ENCODE data around the gene AP3D1.

AP3D1 gene

DNA sequence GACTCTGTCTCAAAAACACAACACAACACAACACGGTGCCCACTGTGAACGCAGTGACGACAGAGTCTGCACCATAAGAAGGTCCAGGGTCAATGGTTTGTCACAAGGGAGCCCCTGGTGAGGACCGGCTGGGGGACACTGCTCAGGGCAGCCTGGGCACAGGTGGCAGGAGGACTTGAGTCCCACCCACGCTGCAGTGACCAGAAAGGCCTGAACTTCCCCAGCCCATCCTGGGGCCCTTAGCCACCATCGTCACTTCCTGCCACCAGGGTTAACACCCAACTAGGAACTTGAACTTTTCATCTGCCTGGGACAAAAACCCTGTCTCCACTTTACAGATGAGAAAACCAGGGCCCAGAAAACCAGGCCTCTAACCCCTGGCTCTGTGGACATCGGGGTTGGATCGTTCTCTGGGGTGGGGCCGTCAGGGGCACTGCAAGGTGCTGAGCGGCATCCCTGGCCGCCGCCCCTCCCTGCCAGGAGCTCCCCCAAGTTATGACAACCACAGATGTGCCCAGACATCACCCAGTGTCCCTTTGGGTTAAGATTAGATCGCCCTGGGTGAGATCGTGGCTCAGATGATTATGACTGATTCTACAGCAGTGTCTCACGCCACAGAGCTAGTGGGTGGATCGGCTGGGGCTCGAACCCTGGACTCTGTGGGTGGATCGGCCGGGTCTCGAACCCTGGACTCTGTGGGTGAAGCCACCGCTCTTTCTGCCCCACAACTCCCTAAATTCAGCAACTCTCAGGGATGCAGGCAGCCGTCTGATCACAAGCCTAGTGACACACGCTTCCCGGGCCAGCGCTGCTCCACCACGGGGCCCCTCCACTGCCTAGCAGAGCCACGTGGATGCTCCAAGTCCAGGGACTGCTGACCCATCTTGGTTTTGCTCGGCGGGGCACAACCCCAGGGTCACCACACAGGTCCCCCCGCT is 69.2 kb downstream of the AP3D1 start:
- DNase-seq = peak; percentile 58

DNA sequence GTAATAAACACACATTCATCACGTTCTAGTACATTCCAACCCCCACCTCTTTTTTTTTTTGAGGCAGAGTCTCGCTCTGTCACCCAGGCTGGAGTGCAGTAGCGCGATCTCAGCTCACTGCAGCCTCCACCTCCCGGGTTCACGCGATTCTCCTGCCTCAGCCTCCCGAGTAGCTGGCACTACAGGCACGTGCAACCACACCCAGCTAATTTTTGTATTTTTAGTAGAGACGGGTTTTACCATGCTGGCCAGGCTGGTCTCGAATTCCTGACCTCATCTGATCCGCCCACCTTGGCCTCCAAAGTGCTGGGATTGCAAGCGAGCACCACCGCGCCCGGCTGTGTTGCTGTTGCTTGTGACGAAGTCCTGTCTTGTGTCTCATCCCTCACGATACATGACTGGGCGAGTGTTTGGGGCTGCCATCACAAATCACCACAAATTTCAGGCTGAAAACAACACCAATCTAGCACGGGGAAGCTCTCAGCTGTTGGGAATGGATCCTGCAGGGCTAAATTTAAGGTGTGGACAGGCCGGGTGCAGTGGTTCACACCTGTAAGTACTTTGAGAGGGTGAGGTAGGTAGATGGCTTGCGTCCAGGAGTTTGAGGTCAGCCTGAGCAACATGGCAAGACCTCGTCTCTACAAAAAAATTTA is 70.9 kb downstream of the AP3D1 start:
- no peak for DNase-seq

DNA sequence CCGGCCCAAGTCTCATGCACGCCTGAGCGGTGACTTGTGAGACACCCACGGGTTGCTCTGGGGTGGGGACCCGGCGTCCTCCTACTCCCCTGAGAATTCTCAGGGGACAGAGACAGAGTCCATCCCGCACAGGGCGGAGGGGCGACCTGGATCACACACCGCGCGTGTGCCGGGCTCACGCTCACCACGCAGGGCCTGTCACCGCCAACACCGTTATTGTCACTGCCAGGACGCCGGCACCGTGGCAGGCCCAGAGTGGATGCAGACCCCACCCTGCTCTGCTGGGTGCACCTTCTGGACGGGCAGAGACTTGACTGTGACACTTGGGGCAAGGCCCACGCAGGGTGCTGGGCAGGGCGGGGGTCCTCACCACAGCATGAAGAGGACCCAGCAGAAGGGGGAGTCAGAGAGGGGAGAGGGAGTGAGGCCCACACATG is 71.5 kb downstream of the AP3D1 start:
- DNase-seq = no peak

DNA sequence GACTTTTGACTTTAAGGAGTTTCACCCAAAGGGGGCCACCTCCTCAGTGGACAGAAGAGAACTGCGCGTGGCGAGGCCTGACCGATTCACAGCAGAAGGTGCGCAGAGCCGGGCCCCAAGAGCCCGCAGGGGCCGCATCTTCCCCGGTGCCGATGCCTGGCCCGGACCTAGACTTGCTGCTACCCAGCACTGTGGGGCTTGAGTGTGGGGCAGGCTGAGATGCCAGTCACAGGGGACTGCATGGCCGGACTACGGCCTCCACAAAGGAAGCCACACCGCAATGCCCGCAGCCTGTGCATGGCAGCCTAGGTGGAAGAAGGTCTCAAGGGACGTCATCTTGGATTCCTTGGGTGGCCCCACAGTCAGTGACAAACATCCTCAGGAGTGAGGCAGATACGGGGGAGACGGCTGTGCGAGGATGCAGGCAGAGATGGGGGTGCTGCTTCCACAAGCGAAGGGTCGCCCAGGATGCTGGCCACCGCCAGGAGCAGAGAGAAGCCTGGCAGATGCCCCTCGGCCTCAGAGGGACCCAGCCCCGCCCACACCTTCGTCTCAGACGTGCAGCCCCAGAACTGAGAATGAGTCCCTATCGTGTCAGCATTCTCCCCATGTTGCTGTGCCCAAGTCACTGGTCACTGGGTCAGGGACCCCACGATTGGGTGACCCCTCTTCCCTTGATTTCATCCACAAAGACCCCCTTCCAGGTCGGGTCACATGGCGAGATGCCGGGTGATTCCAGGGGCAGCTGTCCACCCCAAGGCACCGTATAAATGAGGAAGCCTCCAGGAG is 72.1 kb downstream of the AP3D1 start:
- no peak for DNase-seq

DNA sequence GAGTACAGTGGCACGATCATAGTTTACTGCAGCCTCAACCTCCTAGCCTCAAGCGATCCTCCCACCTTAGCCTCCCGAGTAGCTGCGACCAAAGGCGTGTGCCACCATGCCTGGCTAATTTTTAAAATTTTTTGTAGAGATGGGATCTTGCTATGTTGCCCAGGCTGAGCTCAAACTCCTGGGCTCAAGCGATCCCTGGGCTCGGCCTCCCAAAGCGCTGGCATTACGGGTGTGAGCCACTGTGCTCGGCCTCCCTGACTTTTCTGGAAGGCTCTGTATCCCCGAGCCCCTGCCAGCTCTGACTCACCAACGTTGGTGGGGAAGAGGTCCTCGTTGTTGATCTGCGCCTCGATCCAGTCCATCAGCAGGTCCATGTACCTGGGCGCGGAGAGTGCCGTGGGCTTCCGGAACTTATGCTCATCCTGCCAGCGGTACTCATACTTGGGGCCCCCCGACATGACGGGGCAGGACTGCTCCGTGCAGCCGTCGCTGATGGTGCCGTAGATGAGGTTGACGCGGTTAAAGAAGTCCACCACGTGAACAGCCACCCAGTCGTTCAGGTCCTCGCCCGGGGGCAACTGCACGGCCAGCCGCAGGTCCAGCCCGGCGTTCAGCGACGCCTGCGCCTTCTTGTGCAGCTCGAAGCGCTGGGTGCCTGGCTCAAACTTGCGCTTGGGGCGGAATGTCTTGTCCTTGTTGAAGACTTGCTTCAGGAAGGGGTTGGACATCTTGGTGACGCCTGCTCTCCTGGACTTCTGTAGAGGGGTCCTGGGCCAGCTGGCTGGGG is 73.3 kb downstream of the AP3D1 start:
- no peak for DNase-seq

DNA sequence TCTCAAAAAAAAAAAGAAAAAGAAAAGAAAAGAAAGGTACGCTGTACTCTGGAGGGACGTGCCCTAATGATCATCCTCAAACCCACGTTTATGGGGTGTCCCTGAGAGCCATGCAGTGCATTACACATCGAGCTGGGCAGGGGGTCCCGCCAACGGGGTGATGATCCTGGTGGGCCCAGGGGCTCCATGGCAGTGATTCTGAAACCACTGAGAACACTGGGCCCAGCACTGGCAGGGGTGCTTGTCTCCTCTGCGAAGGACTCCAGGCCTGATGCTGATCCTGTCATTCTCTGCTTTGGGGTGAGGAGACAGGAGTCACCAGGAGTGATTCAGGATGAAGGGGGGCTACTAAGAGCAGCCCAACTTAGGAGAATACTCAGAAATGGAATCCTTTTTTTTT is 74.0 kb downstream of the AP3D1 start:
- no peak for DNase-seq

DNA sequence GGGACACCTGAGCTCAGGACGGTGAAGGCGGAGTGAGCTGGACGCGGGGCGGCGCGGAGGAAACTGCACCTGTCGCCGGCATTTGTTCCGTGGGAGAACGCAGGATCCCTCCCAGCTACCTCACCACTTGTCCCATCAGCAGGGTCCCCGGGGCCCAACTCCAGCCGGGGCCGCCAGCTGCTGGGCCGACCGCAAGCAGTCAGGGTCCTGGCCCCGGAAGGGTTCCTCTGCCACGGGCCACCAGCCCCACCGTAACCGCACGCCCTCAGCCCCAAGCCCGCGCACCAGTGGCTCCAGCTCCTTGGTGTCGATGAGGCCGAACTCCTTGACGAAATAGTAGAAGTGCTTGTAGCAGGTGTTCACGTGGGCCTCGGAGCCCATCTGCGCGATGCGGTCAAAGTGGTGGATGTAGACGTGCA is 74.8 kb downstream of the AP3D1 start:
- DNase-seq = no peak

DNA sequence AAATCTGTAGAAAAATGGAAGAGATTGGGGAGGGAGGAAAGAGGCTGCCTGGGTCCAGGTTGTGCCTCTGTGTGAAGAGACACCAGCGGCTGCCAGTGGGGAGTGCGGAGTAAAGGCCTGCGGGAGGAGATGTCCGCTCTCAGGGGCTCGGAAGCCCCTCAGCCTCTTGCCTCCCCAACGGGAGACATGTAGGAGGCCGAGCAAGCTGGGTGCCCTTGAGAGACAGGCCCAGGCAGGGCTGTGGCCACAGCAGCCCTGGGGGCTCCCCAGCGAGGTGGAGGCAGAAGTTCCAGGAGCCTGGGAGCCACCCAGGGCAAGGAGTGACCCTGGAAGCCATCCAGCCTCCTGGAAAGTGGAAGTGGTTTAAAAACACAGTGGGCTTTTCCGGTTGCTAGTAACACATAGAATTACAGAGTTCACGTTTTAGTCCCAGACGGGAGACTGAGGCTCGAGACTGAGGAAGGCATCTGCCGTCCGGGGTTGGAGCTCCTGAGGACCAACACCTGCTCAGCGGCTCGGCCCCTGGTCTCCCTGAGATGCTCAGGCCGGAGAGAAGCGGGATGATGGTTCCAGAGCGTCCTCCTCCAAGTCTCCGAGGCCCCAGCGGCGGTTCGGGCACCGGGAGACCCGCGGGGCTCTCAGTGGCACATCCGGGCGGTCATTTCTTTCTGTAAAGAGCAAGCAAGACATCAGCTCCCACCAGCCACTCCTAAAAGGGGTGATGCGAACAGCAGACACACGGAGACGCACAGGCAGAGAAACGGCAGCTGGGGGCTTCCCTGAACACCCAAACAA is 78.4 kb downstream of the AP3D1 start:
- no peak for DNase-seq

DNA sequence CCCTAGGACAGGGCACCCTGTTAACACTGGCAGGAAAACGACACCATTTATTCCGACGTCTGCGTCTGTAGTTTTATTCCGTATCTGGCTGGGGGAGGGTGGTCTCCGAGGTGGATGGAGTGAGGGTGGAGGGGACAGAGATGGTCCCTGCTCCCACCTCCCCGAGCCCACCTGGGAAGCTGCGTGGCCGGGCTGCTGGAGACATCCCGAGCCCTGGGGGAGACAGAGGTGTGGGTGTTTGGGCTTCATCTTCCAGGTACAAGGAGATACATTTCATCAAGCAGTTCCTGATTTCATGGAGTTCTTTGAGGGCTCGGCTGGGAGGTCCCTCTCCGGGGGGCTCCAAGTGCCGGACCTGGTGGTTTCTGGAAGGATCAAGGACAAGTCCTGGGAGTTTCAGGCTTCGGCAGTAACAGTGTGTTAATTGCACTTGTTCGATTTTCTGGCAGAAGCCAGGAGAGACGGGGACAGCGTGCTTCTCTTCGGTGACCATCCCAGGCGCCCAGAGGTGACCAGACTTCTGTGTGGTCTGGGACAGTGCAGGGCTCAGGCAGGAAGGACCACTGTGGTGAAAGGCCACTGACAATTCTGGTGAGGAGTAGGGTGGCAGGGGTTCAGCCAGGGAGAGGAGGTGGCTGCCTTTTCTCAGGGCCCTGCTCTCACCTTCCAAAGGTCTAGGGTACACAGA is 80.2 kb downstream of the AP3D1 start:
- no peak for DNase-seq

DNA sequence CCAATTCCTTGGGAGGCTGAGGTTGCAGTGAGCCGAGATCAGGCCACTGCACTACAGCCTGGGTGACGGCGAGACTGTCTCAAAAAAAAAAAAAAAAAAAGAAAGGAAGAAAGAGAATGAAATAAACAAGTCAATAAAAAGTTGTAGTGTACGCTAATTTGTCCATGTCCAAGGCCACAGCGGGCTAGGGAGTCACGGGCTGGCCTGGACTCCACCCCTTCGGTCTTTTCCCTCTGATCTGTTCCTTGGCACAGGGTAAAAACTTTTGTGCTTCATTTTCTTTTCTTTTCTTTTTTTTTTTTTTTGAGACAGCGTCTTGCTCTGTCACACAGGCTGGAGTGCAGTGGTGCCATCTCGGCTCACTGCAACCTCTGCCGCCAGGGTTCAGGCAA is 80.9 kb downstream of the AP3D1 start:
- no peak for DNase-seq

DNA sequence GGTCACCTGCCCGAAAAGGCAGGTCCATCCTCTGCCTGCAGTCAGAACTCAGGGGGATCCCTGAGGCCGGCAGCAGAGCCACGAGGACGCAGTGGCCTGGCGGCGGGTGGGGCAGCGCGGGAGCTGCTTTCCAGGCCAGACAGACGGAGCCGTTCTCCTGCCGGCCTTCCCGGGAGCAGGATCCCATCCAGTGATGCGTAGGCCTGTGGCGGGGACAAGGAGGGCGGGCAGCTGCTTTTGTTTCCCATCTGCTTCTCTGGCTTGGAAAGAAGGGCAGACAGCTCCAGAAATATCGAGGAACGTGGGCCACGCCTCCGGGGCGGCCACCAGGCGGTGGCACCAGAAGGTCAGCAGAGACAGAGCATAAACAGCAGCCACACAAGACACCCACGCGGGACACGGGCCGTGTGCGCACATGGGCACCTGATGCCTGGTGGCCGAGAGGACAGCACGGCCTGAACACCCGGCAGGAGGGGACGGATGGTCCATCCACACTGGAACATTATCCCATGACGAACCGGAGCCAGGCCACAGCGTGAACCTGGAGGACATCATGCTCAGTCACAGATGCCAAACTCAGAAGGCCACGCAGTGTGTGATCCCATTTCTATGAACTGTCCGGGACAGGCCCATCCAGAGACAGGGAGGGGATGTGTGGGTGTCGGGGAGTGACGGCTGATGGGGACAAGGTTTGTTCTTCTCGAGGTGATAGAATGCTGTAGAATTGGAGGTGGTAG is 86.4 kb downstream of the AP3D1 start:
- DNase-seq = no peak

DNA sequence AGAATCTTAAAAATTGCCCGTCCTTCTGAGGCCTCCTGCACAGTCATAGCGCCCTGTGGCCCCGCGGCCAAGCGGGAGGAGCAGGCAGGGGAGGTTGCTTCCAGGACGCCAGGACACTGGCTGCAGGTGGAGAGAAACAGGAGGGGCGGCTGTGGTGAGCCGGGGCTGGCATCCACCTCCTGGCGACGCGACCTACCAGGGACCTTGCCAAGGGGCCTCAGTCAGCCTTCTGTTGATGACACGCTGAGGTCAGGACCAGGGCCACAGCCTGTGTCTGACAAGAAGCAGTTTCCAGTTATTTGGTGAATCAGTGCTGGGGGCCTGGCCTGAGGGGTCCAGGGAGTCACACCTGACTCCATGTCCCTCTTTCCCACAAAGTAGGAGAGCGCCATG is 87.0 kb downstream of the AP3D1 start:
- no peak for DNase-seq

DNA sequence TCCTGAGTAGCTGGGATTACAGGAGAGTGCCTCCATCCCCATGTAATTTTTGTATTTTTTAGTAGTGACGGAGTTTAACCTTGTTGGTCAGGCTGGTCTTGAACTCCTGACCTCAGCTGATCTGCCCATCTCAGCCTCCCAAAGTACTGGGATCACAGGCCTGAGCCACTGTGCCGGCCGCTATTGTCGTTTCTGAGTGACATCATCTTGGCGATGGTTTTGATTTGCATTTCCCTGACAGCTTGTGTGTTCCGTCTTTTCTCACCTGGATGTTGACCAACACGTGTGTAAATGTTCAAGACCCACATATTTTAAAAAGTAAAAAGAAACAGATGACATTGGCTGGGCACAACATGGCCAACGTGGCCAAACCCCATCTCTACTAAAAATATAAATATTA is 87.5 kb downstream of the AP3D1 start:
- DNase-seq = no peak

DNA sequence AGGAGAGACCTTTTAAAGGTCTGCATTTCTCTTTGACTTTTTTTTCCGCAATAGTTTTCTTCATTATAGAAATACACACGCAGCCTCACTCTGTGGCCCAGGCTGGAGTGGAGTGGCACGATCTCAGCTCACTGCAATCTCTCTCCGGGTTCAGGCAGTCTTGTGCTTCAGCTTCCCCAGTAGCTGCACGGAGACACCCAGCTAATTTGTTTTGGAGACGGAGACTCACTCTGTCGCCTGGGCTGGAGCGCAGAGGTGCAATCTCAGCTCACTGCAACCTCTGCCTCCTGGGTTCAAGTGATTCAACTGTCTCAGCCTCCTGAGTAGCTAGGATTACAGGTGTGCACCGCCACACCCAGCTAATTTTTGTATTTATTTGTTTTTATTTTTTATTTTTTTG is 88.6 kb downstream of the AP3D1 start:
- no peak for DNase-seq

DNA sequence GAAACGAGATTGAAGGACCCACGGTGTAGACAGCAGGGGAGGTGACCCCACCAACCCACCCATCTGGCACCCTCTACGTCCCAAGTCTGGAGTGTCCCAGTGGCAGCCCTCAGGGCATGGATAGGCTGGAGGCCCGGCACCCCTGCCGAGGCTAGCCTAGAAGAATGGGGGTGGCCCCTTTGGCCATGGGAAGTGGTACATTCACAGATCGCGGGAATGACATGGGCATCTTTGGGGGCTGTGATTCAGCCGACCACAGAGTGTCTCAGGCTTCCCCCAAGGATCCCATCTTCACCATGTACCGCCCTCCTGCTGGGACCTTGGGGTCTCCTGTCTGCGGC is 89.0 kb downstream of the AP3D1 start:
- no peak for DNase-seq

DNA sequence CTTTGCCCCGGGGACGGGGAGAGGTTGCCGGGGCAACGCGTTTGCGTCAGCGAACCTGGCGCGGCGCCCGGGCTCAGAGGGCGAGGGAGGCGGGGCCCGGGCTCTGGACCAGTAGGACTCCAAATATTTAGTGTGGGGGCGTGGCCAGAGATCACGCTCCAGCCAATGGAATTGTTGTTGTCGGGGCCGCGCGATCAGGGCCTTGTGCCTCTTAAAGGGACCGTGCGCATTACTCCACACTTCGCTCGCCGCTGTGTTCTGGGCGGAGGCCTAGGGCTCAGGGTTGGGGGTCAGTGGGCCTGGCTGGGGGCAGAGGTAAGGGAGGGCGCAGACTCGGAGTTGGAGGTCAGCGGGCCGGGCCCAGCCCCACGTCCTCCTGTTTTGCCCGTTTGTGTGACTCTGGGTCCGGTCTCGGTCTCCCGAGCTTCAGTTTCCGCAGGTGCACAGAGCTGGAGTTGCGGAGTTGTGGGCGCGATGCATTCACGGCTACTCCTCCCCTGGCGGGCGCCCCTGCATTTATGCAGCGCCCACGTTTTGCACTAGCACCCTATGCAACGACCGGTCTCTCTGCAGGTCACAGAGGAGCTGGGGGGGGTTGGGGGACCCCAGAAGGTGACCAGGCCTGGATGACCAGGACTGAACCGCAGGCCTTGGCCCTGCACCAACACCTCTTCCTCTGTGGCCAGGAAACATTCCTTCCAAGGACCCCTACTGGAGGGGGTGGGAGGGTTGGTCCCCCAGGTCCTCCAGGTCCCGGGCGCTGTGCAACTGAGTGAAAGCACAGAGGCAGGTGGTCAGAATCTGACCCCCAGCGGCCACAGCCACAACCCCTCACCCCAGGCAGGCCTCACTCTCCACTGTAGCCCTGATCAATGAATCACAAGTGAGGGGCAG is 89.6 kb downstream of the AP3D1 start:
- DNase-seq = peak; percentile 100

DNA sequence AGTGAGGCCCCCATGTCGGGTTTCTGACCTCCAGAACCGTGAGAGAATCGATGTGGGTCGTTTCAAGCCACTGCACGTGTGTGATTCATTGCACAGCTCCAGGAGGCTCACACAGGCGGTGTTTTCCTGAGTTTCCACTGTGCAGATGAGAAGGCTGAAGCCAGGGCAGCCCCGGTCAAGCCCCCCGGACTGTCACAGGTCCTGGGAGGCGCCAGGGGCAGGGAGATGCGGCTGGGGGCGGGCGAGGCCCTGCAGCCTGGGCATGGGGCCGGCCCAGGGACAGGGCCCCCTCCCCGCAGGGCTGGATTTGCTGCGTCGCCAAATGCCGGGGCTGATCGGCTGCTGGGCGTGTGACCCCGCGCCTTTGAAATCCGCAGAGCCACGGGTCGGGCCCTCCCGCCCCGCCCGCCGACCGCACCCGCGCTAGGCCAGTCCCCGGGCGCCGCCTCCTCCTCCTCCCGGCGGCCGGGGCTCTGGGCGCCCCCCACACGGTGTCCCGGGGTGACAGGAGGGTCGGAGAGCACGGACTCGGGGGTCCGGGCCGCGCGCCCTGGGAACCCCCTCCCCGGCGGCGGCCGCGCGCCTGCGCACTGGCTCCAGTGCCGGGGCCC is 90.4 kb downstream of the AP3D1 start:
- DNase-seq = peak; percentile 70

DNA sequence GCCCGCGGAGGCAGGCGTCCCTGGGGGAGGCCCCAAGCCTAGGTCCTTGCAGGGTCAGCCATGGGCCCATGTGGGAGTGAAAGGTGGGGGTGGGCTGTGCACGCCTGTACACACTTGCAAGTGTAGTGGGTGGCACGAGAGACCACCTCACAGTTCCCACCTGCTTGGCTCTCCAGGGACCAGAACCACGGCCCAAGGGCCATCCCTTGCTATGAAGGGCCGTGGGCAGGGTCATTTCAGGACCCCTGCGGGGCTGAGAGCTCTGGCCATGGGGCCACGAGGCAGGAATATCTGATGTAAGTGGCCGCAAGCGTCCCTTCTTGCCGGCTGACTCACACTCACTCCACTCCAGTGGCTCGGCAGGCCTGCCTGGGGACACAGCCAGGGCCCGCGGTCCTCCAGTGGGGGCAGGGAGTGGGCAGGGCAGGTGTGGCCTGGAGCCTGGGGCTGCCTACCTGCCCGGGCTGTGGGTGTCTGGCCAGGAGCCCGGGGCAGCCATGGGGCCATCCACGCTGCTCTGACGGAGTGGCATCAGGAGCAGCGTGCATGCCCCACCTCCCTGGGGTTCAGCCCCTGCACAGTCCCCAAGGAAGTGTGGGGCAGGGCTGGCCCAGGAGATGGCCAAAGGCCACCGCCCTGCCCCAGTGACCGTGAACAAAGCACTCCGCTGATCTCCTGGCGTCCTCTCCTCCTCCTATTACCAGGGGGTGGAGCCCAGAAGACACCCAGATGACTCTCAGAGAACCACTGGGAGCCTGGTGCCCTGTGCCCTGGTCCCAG is 91.8 kb downstream of the AP3D1 start:
- no peak for DNase-seq
